WTC11 (cell line): ENCODE results near the gene CIC. TPM values are rescaled to one million over a fixed set of nuclear protein-coding genes. Genes with fewer than 3 reads are reported as not detected.

Experiments used
- ATAC-seq: fragments of 200-7000 bp; cut with Tn5 transposase; 2 replicates; pipeline ENCODE4 v1.10.0; 2021; ENCODE audit warnings: mild to moderate bottlenecking, moderate library complexity
- CTCF ChIA-PET: fragments of 300-600 bp; sonication (Branson Sonifier 250); formaldehyde crosslinking; loops from one replicate; lab custom pipeline; 2021; ENCODE audit warnings: antibody characterized with exemption; lab: Charles Lee
- POLR2A ChIA-PET: fragments of 350-600 bp; sonication (Branson Sonifier 250); formaldehyde crosslinking; loops from one replicate; lab custom pipeline; 2021; ENCODE audit warnings: antibody characterized with exemption; lab: Charles Lee
- DNase-seq: peaks from one replicate; pipeline ENCODE4 v3.0.0; 2021; ENCODE audit warnings: low spot score
- H3K27ac Mint-ChIP-seq: 2 replicates; pipeline ENCODE4 v1.8.0; 2021; ENCODE audit warnings: mixed read lengths
- H3K27me3 Mint-ChIP-seq: 2 replicates; pipeline ENCODE4 v1.8.0; 2021; ENCODE audit warnings: low read depth, mild to moderate bottlenecking, moderate library complexity, mixed read lengths
- H3K36me3 Mint-ChIP-seq: 2 replicates; pipeline ENCODE4 v1.8.0; 2021; ENCODE audit warnings: mixed read lengths
- H3K4me1 Mint-ChIP-seq: 2 replicates; pipeline ENCODE4 v1.8.0; 2022; ENCODE audit warnings: mixed read lengths
- H3K4me3 Mint-ChIP-seq: 2 replicates; pipeline ENCODE4 v1.8.0; 2021; ENCODE audit warnings: mild to moderate bottlenecking, moderate library complexity, mixed read lengths
- H3K9me3 Mint-ChIP-seq: 2 replicates; pipeline ENCODE4 v1.8.0; 2021; ENCODE audit warnings: mixed read lengths
- ATF1 ChIP-seq: sonication (generic); formaldehyde crosslinking; IDR thresholded peaks from 2 replicates; pipeline ENCODE4 v1.8.1; 2023; ENCODE audit warnings: mild to moderate bottlenecking, moderate library complexity, missing genetic modification reagents
- CREB1 ChIP-seq: sonication (generic); formaldehyde crosslinking; IDR thresholded peaks from 2 replicates; pipeline ENCODE4 v1.8.0; 2023; ENCODE audit warnings: mild to moderate bottlenecking, missing genetic modification reagents
- FOXJ3 ChIP-seq: sonication (generic); formaldehyde crosslinking; IDR thresholded peaks from 2 replicates; pipeline ENCODE4 v1.9.0; 2021; ENCODE audit warnings: missing genetic modification reagents, mild to moderate bottlenecking, borderline replicate concordance
- FOXP1 ChIP-seq: sonication (generic); formaldehyde crosslinking; IDR thresholded peaks from 2 replicates; pipeline ENCODE4 v1.8.0; 2022; ENCODE audit warnings: missing genetic modification reagents, mild to moderate bottlenecking, moderate library complexity, borderline replicate concordance
- GRHL2 ChIP-seq: fragments of 250-450 bp; sonication (Bioruptor Pico); IDR thresholded peaks from 2 replicates; pipeline ENCODE4 v1.8.0; 2022; ENCODE audit warnings: mild to moderate bottlenecking, moderate library complexity; ENCODE audit not compliant: insufficient replicate concordance, severe bottlenecking
- HMGA2 ChIP-seq: fragments of 250-450 bp; sonication (Bioruptor Pico); IDR thresholded peaks from 2 replicates; pipeline ENCODE4 v1.4.0; 2021; ENCODE audit warnings: mild to moderate bottlenecking, moderate library complexity
- NR2C2 ChIP-seq: sonication (generic); formaldehyde crosslinking; IDR thresholded peaks from 2 replicates; pipeline ENCODE4 v1.8.0; 2022; ENCODE audit warnings: mild to moderate bottlenecking, missing genetic modification reagents
- PRRX2 ChIP-seq: fragments of 250-450 bp; sonication (Bioruptor Pico); IDR thresholded peaks from 2 replicates; pipeline ENCODE4 v1.8.0; 2021; ENCODE audit warnings: mild to moderate bottlenecking
- TEAD1 ChIP-seq: sonication (generic); formaldehyde crosslinking; IDR thresholded peaks from 2 replicates; pipeline ENCODE4 v1.8.0; 2022; ENCODE audit warnings: mild to moderate bottlenecking, missing genetic modification reagents
- ZBTB21 ChIP-seq: sonication (generic); formaldehyde crosslinking; IDR thresholded peaks from 2 replicates; pipeline ENCODE4 v1.8.1; 2023; ENCODE audit warnings: mild to moderate bottlenecking, missing genetic modification reagents, borderline replicate concordance
- ZNF219 ChIP-seq: sonication (generic); formaldehyde crosslinking; IDR thresholded peaks from 2 replicates; pipeline ENCODE4 v1.8.0; 2023; ENCODE audit warnings: missing genetic modification reagents, mild to moderate bottlenecking, borderline replicate concordance
- total RNA-seq: library from RNA; stranded (reverse); gene quantifications from 3 replicates; pipeline ENCODE4 v1.2.3, GENCODE V29; 2021
- TF ChIP-seq, protein P1 (sequence below): sonication (generic); formaldehyde crosslinking; IDR thresholded peaks from 2 replicates; pipeline ENCODE4 v1.8.1; 2023; ENCODE audit warnings: mild to moderate bottlenecking, missing genetic modification reagents, borderline replicate concordance
- TF ChIP-seq, protein P2 (sequence below): fragments of 250-450 bp; sonication (Bioruptor Pico); conservative IDR thresholded peaks from 2 replicates; pipeline ENCODE4 v1.9.0; 2021; ENCODE audit warnings: mild to moderate bottlenecking
- TF ChIP-seq, protein P3 (sequence below): sonication (generic); formaldehyde crosslinking; IDR thresholded peaks from 2 replicates; pipeline ENCODE4 v1.8.1; 2023; ENCODE audit warnings: mild to moderate bottlenecking, moderate library complexity, missing genetic modification reagents
- TF ChIP-seq, protein P4 (sequence below): fragments of 250-450 bp; sonication (Bioruptor Pico); IDR thresholded peaks from 2 replicates; pipeline ENCODE4 v1.9.0; 2021; ENCODE audit warnings: mild to moderate bottlenecking
- TF ChIP-seq, protein P5 (sequence below): sonication (generic); formaldehyde crosslinking; IDR thresholded peaks from 2 replicates; pipeline ENCODE4 v1.8.0; 2022; ENCODE audit warnings: missing genetic modification reagents

The CIC gene
- total RNA-seq, 1 experiment from 2014 or later, result 55.8 TPM

DNA sequence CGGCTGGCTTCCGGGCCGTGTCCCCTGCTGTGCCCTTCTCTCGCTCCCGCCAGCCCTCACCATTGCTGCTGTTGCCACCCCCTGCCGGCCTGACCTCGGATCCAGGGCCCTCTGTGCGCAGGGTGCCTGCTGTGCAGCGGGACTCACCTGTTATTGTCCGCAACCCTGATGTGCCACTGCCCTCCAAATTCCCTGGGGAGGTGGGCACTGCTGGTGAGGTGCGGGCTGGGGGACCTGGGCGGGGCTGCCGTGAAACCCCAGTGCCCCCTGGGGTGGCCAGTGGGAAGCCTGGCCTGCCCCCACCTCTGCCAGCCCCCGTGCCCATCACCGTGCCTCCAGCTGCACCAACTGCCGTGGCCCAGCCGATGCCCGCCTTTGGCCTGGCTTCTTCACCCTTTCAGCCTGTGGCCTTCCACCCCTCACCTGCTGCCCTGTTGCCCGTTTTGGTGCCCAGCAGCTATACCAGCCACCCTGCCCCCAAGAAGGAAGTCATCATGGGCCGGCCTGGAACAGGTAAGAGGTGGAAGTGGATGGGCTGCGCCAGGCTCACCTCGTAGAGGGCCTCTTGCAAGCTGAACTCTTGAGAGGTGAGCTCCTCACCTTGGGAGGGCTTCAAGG lies 5.1 kb downstream of the CIC start:
- no peaks in the 10 kb centered on the region for H3K27me3 Mint-ChIP-seq
- peaks cover 20% of the 10 kb centered on the region for H3K4me1 Mint-ChIP-seq
- no peaks in the 10 kb centered on the region for H3K9me3 Mint-ChIP-seq
- no peak overlapping the region for H3K4me3 Mint-ChIP-seq
- TF ChIP-seq, protein P1, sequence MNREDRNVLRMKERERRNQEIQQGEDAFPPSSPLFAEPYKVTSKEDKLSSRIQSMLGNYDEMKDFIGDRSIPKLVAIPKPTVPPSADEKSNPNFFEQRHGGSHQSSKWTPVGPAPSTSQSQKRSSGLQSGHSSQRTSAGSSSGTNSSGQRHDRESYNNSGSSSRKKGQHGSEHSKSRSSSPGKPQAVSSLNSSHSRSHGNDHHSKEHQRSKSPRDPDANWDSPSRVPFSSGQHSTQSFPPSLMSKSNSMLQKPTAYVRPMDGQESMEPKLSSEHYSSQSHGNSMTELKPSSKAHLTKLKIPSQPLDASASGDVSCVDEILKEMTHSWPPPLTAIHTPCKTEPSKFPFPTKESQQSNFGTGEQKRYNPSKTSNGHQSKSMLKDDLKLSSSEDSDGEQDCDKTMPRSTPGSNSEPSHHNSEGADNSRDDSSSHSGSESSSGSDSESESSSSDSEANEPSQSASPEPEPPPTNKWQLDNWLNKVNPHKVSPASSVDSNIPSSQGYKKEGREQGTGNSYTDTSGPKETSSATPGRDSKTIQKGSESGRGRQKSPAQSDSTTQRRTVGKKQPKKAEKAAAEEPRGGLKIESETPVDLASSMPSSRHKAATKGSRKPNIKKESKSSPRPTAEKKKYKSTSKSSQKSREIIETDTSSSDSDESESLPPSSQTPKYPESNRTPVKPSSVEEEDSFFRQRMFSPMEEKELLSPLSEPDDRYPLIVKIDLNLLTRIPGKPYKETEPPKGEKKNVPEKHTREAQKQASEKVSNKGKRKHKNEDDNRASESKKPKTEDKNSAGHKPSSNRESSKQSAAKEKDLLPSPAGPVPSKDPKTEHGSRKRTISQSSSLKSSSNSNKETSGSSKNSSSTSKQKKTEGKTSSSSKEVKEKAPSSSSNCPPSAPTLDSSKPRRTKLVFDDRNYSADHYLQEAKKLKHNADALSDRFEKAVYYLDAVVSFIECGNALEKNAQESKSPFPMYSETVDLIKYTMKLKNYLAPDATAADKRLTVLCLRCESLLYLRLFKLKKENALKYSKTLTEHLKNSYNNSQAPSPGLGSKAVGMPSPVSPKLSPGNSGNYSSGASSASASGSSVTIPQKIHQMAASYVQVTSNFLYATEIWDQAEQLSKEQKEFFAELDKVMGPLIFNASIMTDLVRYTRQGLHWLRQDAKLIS (CRISPR knock-in tag), result no peak
- TF ChIP-seq PRRX2 (CRISPR knock-in tag), result no peak
- TF ChIP-seq FOXJ3, result no peak
- no peak for TF ChIP-seq NR2C2 (CRISPR knock-in tag)
- TF ChIP-seq TEAD1 (CRISPR knock-in tag), result no peak
- no peak for TF ChIP-seq CREB1 (CRISPR knock-in tag)
- no peak for TF ChIP-seq ZBTB21 (CRISPR knock-in tag)
- TF ChIP-seq, protein P2, sequence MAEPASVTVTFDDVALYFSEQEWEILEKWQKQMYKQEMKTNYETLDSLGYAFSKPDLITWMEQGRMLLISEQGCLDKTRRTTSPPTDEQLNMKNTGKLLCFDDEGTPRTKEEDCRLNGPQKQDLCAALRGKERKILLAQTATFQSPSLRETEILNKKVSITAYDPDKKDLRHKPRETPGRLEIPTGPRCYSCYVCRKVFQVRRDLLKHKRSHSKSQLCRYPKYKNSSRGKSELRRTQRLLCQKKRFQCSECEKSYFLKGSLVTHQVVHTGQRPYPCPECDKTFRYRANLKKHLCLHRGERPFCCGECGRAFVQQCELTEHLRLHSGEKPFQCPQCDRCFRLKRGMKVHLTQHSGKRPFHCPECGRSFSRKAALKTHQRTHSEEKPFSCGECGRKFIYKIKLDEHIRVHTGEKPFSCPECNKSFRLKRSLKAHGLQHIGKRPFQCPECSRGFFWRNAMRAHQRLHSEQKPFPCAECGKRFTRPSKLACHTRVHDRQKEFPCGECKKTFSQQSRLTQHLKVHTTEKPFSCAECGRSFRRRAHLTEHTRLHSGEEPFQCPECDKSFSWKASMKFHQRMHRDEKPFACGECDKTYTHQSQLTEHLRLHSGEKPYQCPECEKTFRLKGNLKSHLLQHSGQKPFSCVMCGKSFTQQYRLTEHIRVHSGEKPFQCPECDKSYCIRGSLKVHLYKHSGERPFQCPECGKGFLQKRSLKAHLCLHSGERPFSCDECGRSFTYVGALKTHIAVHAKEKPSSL (CRISPR knock-in tag), result no peak
- TF ChIP-seq, protein P3, sequence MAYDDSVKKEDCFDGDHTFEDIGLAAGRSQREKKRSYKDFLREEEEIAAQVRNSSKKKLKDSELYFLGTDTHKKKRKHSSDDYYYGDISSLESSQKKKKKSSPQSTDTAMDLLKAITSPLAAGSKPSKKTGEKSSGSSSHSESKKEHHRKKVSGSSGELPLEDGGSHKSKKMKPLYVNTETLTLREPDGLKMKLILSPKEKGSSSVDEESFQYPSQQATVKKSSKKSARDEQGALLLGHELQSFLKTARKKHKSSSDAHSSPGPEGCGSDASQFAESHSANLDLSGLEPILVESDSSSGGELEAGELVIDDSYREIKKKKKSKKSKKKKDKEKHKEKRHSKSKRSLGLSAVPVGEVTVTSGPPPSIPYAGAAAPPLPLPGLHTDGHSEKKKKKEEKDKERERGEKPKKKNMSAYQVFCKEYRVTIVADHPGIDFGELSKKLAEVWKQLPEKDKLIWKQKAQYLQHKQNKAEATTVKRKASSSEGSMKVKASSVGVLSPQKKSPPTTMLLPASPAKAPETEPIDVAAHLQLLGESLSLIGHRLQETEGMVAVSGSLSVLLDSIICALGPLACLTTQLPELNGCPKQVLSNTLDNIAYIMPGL (CRISPR knock-in tag), result no peak
- no peak for TF ChIP-seq FOXP1 (CRISPR knock-in tag)
- no peak for TF ChIP-seq ZNF219
- TF ChIP-seq, protein P4, sequence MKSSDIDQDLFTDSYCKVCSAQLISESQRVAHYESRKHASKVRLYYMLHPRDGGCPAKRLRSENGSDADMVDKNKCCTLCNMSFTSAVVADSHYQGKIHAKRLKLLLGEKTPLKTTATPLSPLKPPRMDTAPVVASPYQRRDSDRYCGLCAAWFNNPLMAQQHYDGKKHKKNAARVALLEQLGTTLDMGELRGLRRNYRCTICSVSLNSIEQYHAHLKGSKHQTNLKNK (CRISPR knock-in tag), result no peak
- TF ChIP-seq GRHL2 (CRISPR knock-in tag), result no peak
- TF ChIP-seq, protein P5, sequence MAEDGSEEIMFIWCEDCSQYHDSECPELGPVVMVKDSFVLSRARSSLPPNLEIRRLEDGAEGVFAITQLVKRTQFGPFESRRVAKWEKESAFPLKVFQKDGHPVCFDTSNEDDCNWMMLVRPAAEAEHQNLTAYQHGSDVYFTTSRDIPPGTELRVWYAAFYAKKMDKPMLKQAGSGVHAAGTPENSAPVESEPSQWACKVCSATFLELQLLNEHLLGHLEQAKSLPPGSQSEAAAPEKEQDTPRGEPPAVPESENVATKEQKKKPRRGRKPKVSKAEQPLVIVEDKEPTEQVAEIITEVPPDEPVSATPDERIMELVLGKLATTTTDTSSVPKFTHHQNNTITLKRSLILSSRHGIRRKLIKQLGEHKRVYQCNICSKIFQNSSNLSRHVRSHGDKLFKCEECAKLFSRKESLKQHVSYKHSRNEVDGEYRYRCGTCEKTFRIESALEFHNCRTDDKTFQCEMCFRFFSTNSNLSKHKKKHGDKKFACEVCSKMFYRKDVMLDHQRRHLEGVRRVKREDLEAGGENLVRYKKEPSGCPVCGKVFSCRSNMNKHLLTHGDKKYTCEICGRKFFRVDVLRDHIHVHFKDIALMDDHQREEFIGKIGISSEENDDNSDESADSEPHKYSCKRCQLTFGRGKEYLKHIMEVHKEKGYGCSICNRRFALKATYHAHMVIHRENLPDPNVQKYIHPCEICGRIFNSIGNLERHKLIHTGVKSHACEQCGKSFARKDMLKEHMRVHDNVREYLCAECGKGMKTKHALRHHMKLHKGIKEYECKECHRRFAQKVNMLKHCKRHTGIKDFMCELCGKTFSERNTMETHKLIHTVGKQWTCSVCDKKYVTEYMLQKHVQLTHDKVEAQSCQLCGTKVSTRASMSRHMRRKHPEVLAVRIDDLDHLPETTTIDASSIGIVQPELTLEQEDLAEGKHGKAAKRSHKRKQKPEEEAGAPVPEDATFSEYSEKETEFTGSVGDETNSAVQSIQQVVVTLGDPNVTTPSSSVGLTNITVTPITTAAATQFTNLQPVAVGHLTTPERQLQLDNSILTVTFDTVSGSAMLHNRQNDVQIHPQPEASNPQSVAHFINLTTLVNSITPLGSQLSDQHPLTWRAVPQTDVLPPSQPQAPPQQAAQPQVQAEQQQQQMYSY, result no peak
- no peak for TF ChIP-seq ATF1 (CRISPR knock-in tag)
- no peak for TF ChIP-seq HMGA2 (CRISPR knock-in tag)
- no peak for DNase-seq
- H3K27ac Mint-ChIP-seq, result no peak overlapping the region
- H3K36me3 Mint-ChIP-seq, result 0 out of 2 replicates have a peak, but pooled peaks cover 2% of the 10 kb centered on the region
- POLR2A ChIA-PET, result no interaction called here
- CTCF ChIA-PET, result interaction anchor here (0.5 kb wide), 1 partner anchor 15 kb away, joined by 4 read pairs; no protein-coding TSS in a partner anchor
- ATAC-seq, result no peak
